ENCODE data around the gene COP1. TPM values are rescaled to one million over a fixed set of nuclear protein-coding genes. Genes with fewer than 3 reads are reported as not detected.

Gene COP1
- total and polyA plus RNA-seq, 2 donors (not counting 1 experiment from before 2014, with no cell fraction given): 18.7 to 68.5 TPM

- CTCF ChIA-PET: no interaction called here
- Histone ChIP-seq H3K79me2 (ENCODE audit: control insufficient read depth, insufficient read depth, low read length) (no peaks in the 10 kb centered on the region), H3K4me1 (ENCODE audit: control insufficient read depth in 2 of 2, insufficient read depth in 2 of 2, low read length in 2 of 2) (no peaks in the 10 kb centered on the region), H3K36me3 (replicated peaks in 1 of 2; ENCODE audit: control extremely low read depth in 1 of 2, control insufficient read depth in 1 of 2, extremely low read depth in 1 of 2, insufficient read depth in 2 of 2, low read length in 1 of 2) (no peaks in the 10 kb centered on the region), H3K4me2 (replicated peaks; ENCODE audit: low read depth, low read length, poor library complexity, severe bottlenecking) (no peak overlapping the region), H3K27ac (ENCODE audit: low read length in 2 of 2) (no peak overlapping the region), H3K4me3 (ENCODE audit: control extremely low read depth in 1 of 5, extremely low read depth in 1 of 5, insufficient read depth in 1 of 5, low read depth in 2 of 5, low read length in 4 of 5) (no peak overlapping the region), H3K27me3 (replicated peaks in 1 of 4; ENCODE audit: control extremely low read depth in 1 of 4, control insufficient read depth in 3 of 4, insufficient read depth in 4 of 4, low read length in 3 of 4) (no peaks in the 10 kb centered on the region), H2AFZ (ENCODE audit: insufficient read depth, low read depth, low read length, poor library complexity, severe bottlenecking) (no peak overlapping the region), H3K9ac (ENCODE audit: low read length) (no peak overlapping the region), H4K20me1 (ENCODE audit: control insufficient read depth, insufficient read depth, low read length, poor library complexity, severe bottlenecking) (no peaks in the 10 kb centered on the region), H3K9me3 (ENCODE audit: control extremely low read depth in 1 of 3, control insufficient read depth in 2 of 3, insufficient read depth in 1 of 3, low read length in 2 of 3) (no peaks in the 10 kb centered on the region)
- no peak overlapping the region for H3K4me3 Mint-ChIP-seq
- ATAC-seq (ENCODE audit: low read depth): no peak
- WGBS (ENCODE audit: insufficient coverage): no CpG with 5 or more reads among the region's 2 CpGs
- TF ChIP-seq CTCF (IDR thresholded peaks at IDR 0.05): no peak
- no peak for TF ChIP-seq EZH2 (IDR thresholded peaks at IDR 0.05; ENCODE audit: borderline replicate concordance, insufficient read depth, low read depth, low read length, poor library complexity, severe bottlenecking)
- DNase-seq: no peak
- no peaks in the 10 kb centered on the region for H3K27me3 Mint-ChIP-seq
- peaks cover 6% of the 10 kb centered on the region for H3K9me3 Mint-ChIP-seq (ENCODE audit: insufficient read depth)
- POLR2A ChIA-PET: no interaction called here
- H3K27ac Mint-ChIP-seq: no peak overlapping the region
- intact Hi-C loops (cut with micrococcal nuclease): no loop called here
- H3K4me1 Mint-ChIP-seq: no peaks in the 10 kb centered on the region
These were observed 288.7 kb downstream of the COP1 start for GRCh38 chr1:175918364-175918801.

GRCh38 chr1:175914115-175914514 lies 293.0 kb downstream of the COP1 start:
- H3K27ac ChIP-seq (ENCODE audit: low read length in 2 of 2): no peak overlapping the region
- Mint-ChIP-seq H3K4me3 (no peak overlapping the region), H3K27ac (no peak overlapping the region), H3K4me1 (no peaks in the 10 kb centered on the region), H3K27me3 (no peaks in the 10 kb centered on the region), H3K9me3 (ENCODE audit: insufficient read depth) (peaks cover 20% of the 10 kb centered on the region)
- CTCF ChIA-PET: no interaction called here
- DNase-seq (no peak), ATAC-seq (ENCODE audit: low read depth) (no peak)
- H3K9ac ChIP-seq (ENCODE audit: low read length): no peak overlapping the region
- TF ChIP-seq EZH2 (IDR thresholded peaks at IDR 0.05; ENCODE audit: borderline replicate concordance, insufficient read depth, low read depth, low read length, poor library complexity, severe bottlenecking) (no peak), CTCF (IDR thresholded peaks at IDR 0.05) (no peak)
- POLR2A ChIA-PET: no interaction called here
- H3K79me2 ChIP-seq (ENCODE audit: control insufficient read depth, insufficient read depth, low read length): no peaks in the 10 kb centered on the region
- H3K4me3 ChIP-seq (ENCODE audit: control extremely low read depth in 1 of 5, extremely low read depth in 1 of 5, insufficient read depth in 1 of 5, low read depth in 2 of 5, low read length in 4 of 5): no peak overlapping the region
- H4K20me1 ChIP-seq (ENCODE audit: control insufficient read depth, insufficient read depth, low read length, poor library complexity, severe bottlenecking): no peaks in the 10 kb centered on the region
- H3K4me1 ChIP-seq (ENCODE audit: control insufficient read depth in 2 of 2, insufficient read depth in 2 of 2, low read length in 2 of 2): no peaks in the 10 kb centered on the region
- WGBS (ENCODE audit: insufficient coverage): no CpG with 5 or more reads among the region's 2 CpGs
- H2AFZ ChIP-seq (ENCODE audit: insufficient read depth, low read depth, low read length, poor library complexity, severe bottlenecking): no peak overlapping the region
- H3K36me3 ChIP-seq (replicated peaks in 1 of 2; ENCODE audit: control extremely low read depth in 1 of 2, control insufficient read depth in 1 of 2, extremely low read depth in 1 of 2, insufficient read depth in 2 of 2, low read length in 1 of 2): no peaks in the 10 kb centered on the region
- H3K27me3 ChIP-seq (replicated peaks in 1 of 4; ENCODE audit: control extremely low read depth in 1 of 4, control insufficient read depth in 3 of 4, insufficient read depth in 4 of 4, low read length in 3 of 4): no peaks in the 10 kb centered on the region
- no peak overlapping the region for H3K4me2 ChIP-seq (replicated peaks; ENCODE audit: low read depth, low read length, poor library complexity, severe bottlenecking)
- H3K9me3 ChIP-seq (ENCODE audit: control extremely low read depth in 1 of 3, control insufficient read depth in 2 of 3, insufficient read depth in 1 of 3, low read length in 2 of 3): peaks cover 4 to 28% (median 7%) of the 10 kb centered on the region in 3 donors
- intact Hi-C loops (cut with micrococcal nuclease): no loop called here
